Measurements from ENCODE around the gene DOCK1.

Gene DOCK1

GRCh38 chr10:127012769-127013152 lies 107.5 kb downstream of the DOCK1 start:
- DNase-seq (ENCODE audit: low read depth): peak; percentile 78
- no peak for TF ChIP-seq CTCF (IDR thresholded peaks at IDR 0.05; ENCODE audit: control insufficient read depth, extremely low read depth, insufficient read depth)
- no peak overlapping the region for H3K4me3 ChIP-seq (ENCODE audit: low read depth, low read length)

DNA sequence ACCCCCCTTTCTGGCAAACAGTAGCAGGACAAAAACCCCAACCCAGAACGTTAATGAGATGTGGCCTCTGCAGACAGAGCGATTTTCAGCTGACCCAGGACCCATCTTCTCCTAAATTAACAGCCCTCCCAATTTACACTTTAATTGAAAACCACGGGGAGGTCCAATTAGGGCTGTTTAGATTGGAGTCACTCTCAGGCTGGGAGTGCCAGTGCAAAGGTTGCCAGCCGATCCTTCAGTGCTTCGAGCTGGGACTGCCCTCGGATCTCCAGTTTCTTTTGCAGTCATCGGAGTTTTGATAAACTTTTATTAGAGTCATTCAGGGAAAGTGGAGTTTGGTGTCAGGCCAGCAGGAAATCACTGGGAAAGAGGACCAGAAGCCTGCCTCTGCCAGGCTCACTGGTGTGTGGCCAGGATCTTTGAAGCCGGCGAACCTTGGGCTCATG lies 108.0 kb downstream of the DOCK1 start:
- TF ChIP-seq CTCF (IDR thresholded peaks at IDR 0.05; ENCODE audit: control insufficient read depth, extremely low read depth, insufficient read depth): no peak
- H3K4me3 ChIP-seq (ENCODE audit: low read depth, low read length): no peak overlapping the region
- DNase-seq (ENCODE audit: low read depth): peak; percentile 26

- no peak overlapping the region for H3K4me3 ChIP-seq (ENCODE audit: low read depth, low read length)
- TF ChIP-seq CTCF (IDR thresholded peaks at IDR 0.05; ENCODE audit: control insufficient read depth, extremely low read depth, insufficient read depth): no peak
- no peak for DNase-seq (ENCODE audit: low read depth)
These were observed 108.7 kb downstream of the DOCK1 start for GRCh38 chr10:127013691-127014473.

- no peak overlapping the region for H3K4me3 ChIP-seq (ENCODE audit: low read depth, low read length)
- DNase-seq (ENCODE audit: low read depth): no peak
- TF ChIP-seq CTCF (IDR thresholded peaks at IDR 0.05; ENCODE audit: control insufficient read depth, extremely low read depth, insufficient read depth): no peak
These were observed 109.4 kb downstream of the DOCK1 start for GRCh38 chr10:127014671-127015070.

- no peak for DNase-seq (ENCODE audit: low read depth)
- H3K4me3 ChIP-seq (ENCODE audit: low read depth, low read length): no peak overlapping the region
- TF ChIP-seq CTCF (IDR thresholded peaks at IDR 0.05; ENCODE audit: control insufficient read depth, extremely low read depth, insufficient read depth): no peak
These were observed 110.1 kb downstream of the DOCK1 start for GRCh38 chr10:127015373-127015772.

GRCh38 chr10:127016331-127016730 lies 111.1 kb downstream of the DOCK1 start:
- no peak overlapping the region for H3K4me3 ChIP-seq (ENCODE audit: low read depth, low read length)
- no peak for TF ChIP-seq CTCF (IDR thresholded peaks at IDR 0.05; ENCODE audit: control insufficient read depth, extremely low read depth, insufficient read depth)
- DNase-seq (ENCODE audit: low read depth): no peak

All from LNCaP clone FGC (cell line).